HepG2 (cell line): Measurements from ENCODE around the gene PTPN14. TPM values are rescaled to one million over a fixed set of nuclear protein-coding genes. Genes with fewer than 3 reads are reported as not detected.

ENCODE experiments used
- ATAC-seq: fragments of 200-7000 bp; cut with Tn5 transposase; 3 replicates; pipeline ENCODE4 v1.9.1; 2020; ENCODE audit warnings: mild to moderate bottlenecking, moderate library complexity
- BruUV-seq: library from RNA; stranded (reverse); fragments of 400-500 nt; replicated peaks from 2 replicates; lab custom pipeline; 2021; lab: Mats Ljungman, UMichigan
- CTCF ChIA-PET: fragments of 300-600 bp; formaldehyde crosslinking; extraction: SDS; loops from one replicate; lab custom pipeline; 2021; ENCODE audit warnings: low total read pairs, inconsistent platforms, low intra/inter-chr PET ratio; lab: Yijun Ruan, JAX
- POLR2A ChIA-PET: fragments of 350-600 bp; sonication (Branson Sonifier 250); formaldehyde crosslinking; loops from one replicate; lab custom pipeline; 2020; ENCODE audit warnings: antibody characterized with exemption, inconsistent platforms; lab: Yijun Ruan, JAX
- DNase-seq: peaks from one replicate; pipeline ENCODE4 v3.0.0-alpha.2; 2015; ENCODE audit warnings: low spot score
- FAIRE-seq: peaks from 3 replicates; lab custom pipeline; 2011; peaks lifted over from hg19 to GRCh38; lab: Jason Lieb, UNC
- H2AFZ ChIP-seq: one replicate; pipeline ENCODE4 v1.6.1; 2011; ENCODE audit warnings: low read length, inconsistent platforms
- H3K27ac ChIP-seq: fragments of 300-600 bp; 3 replicates; pipeline ENCODE4 v1.8.0; 2011; ENCODE audit warnings: mixed run types, mild to moderate bottlenecking, mixed read lengths, low read length, inconsistent platforms; ENCODE audit not compliant: insufficient read depth; ENCODE audit errors: extremely low read length
- H3K27me3 ChIP-seq, 2 experiments: fragments of 200-600 bp in 1 of 2; 2 replicates in 1 of 2; 3 replicates in 1 of 2; pipeline versions ENCODE4 v1.6.0 to v1.8.0; 2011; ENCODE audit warnings: low read length in 2 of 2, mild to moderate bottlenecking in 2 of 2, moderate library complexity in 2 of 2, inconsistent platforms in 1 of 2; ENCODE audit not compliant: insufficient read depth in 2 of 2, control insufficient read depth in 1 of 2
- H3K36me3 ChIP-seq, 2 experiments: fragments of 200-600 bp in 1 of 2; replicated peaks in 1 of 2; 2 replicates in 1 of 2; 3 replicates in 1 of 2; pipeline versions ENCODE4 v1.5.1 to v1.8.0; 2011; ENCODE audit warnings: low read length in 2 of 2, inconsistent platforms in 1 of 2; ENCODE audit not compliant: insufficient read depth in 2 of 2, control insufficient read depth in 1 of 2
- H3K4me1 ChIP-seq: 2 replicates; pipeline ENCODE4 v1.5.1; 2012; ENCODE audit warnings: low read length, inconsistent platforms; ENCODE audit not compliant: insufficient read depth
- H3K4me2 ChIP-seq: 2 replicates; pipeline ENCODE4 v1.6.0; 2011; ENCODE audit warnings: low read depth, low read length, inconsistent platforms
- H3K4me3 ChIP-seq, 3 experiments: fragments of 200-600 bp in 1 of 3; sonication (generic), shearing (Covaris generic) in 1 of 3; replicated peaks in 1 of 3; 2 replicates each; pipeline ENCODE4 v1.5.1; 2011 to 2016; ENCODE audit warnings: low read length in 3 of 3, inconsistent platforms in 2 of 3, low read depth in 2 of 3, mild to moderate bottlenecking in 2 of 3, control low read depth in 1 of 3, mixed read lengths in 1 of 3; ENCODE audit not compliant: insufficient read depth in 1 of 3
- H3K79me2 ChIP-seq: one replicate; pipeline ENCODE4 v1.6.1; 2011; ENCODE audit warnings: low read length, inconsistent platforms; ENCODE audit not compliant: insufficient read depth
- H3K9ac ChIP-seq: 2 replicates; pipeline ENCODE4 v1.6.0; 2011; ENCODE audit warnings: mild to moderate bottlenecking, low read depth, low read length, inconsistent platforms; ENCODE audit not compliant: insufficient read depth
- H3K9me3 ChIP-seq: 2 replicates; pipeline ENCODE4 v1.5.1; 2012; ENCODE audit warnings: mild to moderate bottlenecking, low read length
- H4K20me1 ChIP-seq: 2 replicates; pipeline ENCODE4 v1.6.0; 2011; ENCODE audit warnings: inconsistent platforms, mild to moderate bottlenecking, low read length, moderate library complexity; ENCODE audit not compliant: insufficient read depth
- CBX2 ChIP-seq, 2 experiments: fragments of 200-600 bp in 1 of 2; sonication (generic); formaldehyde crosslinking in 1 of 2; IDR thresholded peaks; 2 replicates each; pipeline versions ENCODE4 v1.7.0 to v1.8.1; 2018 to 2022; ENCODE audit warnings: low read depth in 2 of 2, low read length in 1 of 2, mild to moderate bottlenecking in 1 of 2, missing genetic modification reagents in 1 of 2
- GTF3A ChIP-seq: sonication (generic); formaldehyde crosslinking; conservative IDR thresholded peaks from 2 replicates; pipeline ENCODE4 v1.4.0; 2020; ENCODE audit warnings: mild to moderate bottlenecking, missing genetic modification reagents
- KIAA2018 ChIP-seq: sonication (generic); formaldehyde crosslinking; IDR thresholded peaks from 2 replicates; pipeline ENCODE4 v1.5.0; 2020; ENCODE audit warnings: mild to moderate bottlenecking, missing genetic modification reagents, borderline replicate concordance
- MTA1 ChIP-seq: sonication (generic); formaldehyde crosslinking; IDR thresholded peaks from 2 replicates; pipeline ENCODE4 v1.4.0; 2020; ENCODE audit warnings: missing genetic modification reagents, mild to moderate bottlenecking, borderline replicate concordance
- MZF1 ChIP-seq: sonication (generic); formaldehyde crosslinking; IDR thresholded peaks from 2 replicates; pipeline ENCODE4 v1.8.1; 2023; ENCODE audit warnings: mild to moderate bottlenecking, missing genetic modification reagents, borderline replicate concordance
- NFIC ChIP-seq: IDR thresholded peaks from 2 replicates; pipeline ENCODE4 v1.6.1; 2012; ENCODE audit warnings: mild to moderate bottlenecking, low read length, inconsistent platforms
- NKX3-1 ChIP-seq: sonication (generic); formaldehyde crosslinking; IDR thresholded peaks from 2 replicates; pipeline ENCODE4 v1.5.0; 2020; ENCODE audit warnings: missing genetic modification reagents
- RNF219 ChIP-seq: sonication (generic); formaldehyde crosslinking; IDR thresholded peaks from 2 replicates; pipeline ENCODE4 v1.5.0; 2020; ENCODE audit warnings: mild to moderate bottlenecking, missing genetic modification reagents
- RXRA ChIP-seq: sonication (generic); formaldehyde crosslinking; IDR thresholded peaks from 2 replicates; pipeline ENCODE4 v1.5.1; 2020; ENCODE audit warnings: missing genetic modification reagents
- SALL1 ChIP-seq: sonication (generic); formaldehyde crosslinking; IDR thresholded peaks from 2 replicates; pipeline ENCODE4 v1.8.0; 2022; ENCODE audit warnings: mild to moderate bottlenecking, missing genetic modification reagents
- ZC3H4 ChIP-seq: sonication (generic); formaldehyde crosslinking; IDR thresholded peaks from 2 replicates; pipeline ENCODE4 v1.4.0; 2020; ENCODE audit warnings: missing genetic modification reagents, borderline replicate concordance
- ZFP90 ChIP-seq: sonication (generic); formaldehyde crosslinking; IDR thresholded peaks from 2 replicates; pipeline ENCODE4 v1.8.0; 2022; ENCODE audit warnings: missing genetic modification reagents, mild to moderate bottlenecking, inconsistent platforms, borderline replicate concordance
- ZNF207 ChIP-seq: fragments of 450-650 bp; IDR thresholded peaks from 2 replicates; pipeline ENCODE4 v1.6.1; 2016; ENCODE audit warnings: antibody characterized with exemption, borderline replicate concordance
- ZNF780A ChIP-seq: sonication (generic); formaldehyde crosslinking; IDR thresholded peaks from 2 replicates; pipeline ENCODE4 v1.8.0; 2022; ENCODE audit warnings: mild to moderate bottlenecking, missing genetic modification reagents, moderate library complexity
- ZNF839 ChIP-seq: sonication (generic); formaldehyde crosslinking; IDR thresholded peaks from 2 replicates; pipeline ENCODE4 v1.4.0; 2020; ENCODE audit warnings: missing genetic modification reagents, mild to moderate bottlenecking, borderline replicate concordance
- WGBS: methylation state at CpG from one replicate; pipeline ENCODE4 v1.1.6; 2017; ENCODE audit warnings: low lambda C conversion rate; 5-methylcytosine and 5-hydroxymethylcytosine counted together
- in situ Hi-C: cut with HindIII; loops from 2 replicates; pipeline ENCODE4 v1.10.0; 2017; ENCODE audit warnings: low pct_unique_long_range_greater_than_20kb; ENCODE audit not compliant: extremely low pct_ligation_motif_present
- intact Hi-C: fragments of 100-400 bp; cut with micrococcal nuclease; formaldehyde crosslinking; loops from one replicate; pipeline ENCODE4 v1.10.0; 2022; ENCODE audit not compliant: unreplicated experiment
- polyA plus RNA-seq, 8 experiments: library from polyadenylated mRNA; depleted of rRNA in 3 of 8; stranded (reverse) in 7 of 8; unstranded in 1 of 8; fragments of >200 nt; fragmentation: Illumina TruSeq in 4 of 8; extraction: Trizol in 4 of 8; gene quantifications; 2 replicates each; pipeline versions ENCODE4 v1.2.1 to v1.2.3, GENCODE V29; 2011 to 2016; ENCODE audit warnings: low read depth in 4 of 8, missing spikeins in 1 of 8, mixed read lengths in 1 of 8; ENCODE audit not compliant: insufficient read depth in 1 of 8
- total RNA-seq, 5 experiments: library from RNA; depleted of rRNA; stranded (reverse); fragments of >200 nt; fragmentation: Illumina TruSeq; extraction: Trizol; gene quantifications; 2 replicates each; pipeline ENCODE4 v1.2.3, GENCODE V29; 2016; ENCODE audit warnings: low read depth in 1 of 5

Gene PTPN14
- total and polyA plus RNA-seq, 2 of the 13 experiments (the other 11 are each of a cell fraction or from before 2014, with no cell fraction given), result 3.9 to 4.7 TPM

GRCh38 chr1:214377886-214378285, 173.5 kb downstream of the PTPN14 start:
- CTCF ChIA-PET, result no interaction called here
- no peak for TF ChIP-seq NFIC
- TF ChIP-seq ZNF780A (CRISPR knock-in tag), result no peak
- no peak for TF ChIP-seq CBX2 (IDR thresholded peaks at IDR 0.05; ENCODE audit: low read depth, low read length)
- TF ChIP-seq CBX2 (CRISPR knock-in tag; IDR thresholded peaks at IDR 0.05; ENCODE audit: low read depth), result no peak
- TF ChIP-seq RNF219 (CRISPR knock-in tag), result no peak
- TF ChIP-seq MTA1, result no peak
- no peak for TF ChIP-seq NKX3-1 (CRISPR knock-in tag)
- TF ChIP-seq RXRA (CRISPR knock-in tag), result no peak
- TF ChIP-seq MZF1 (CRISPR knock-in tag), result no peak
- TF ChIP-seq SALL1 (CRISPR knock-in tag), result no peak
- no peak for TF ChIP-seq ZC3H4 (CRISPR knock-in tag)
- TF ChIP-seq KIAA2018 (CRISPR knock-in tag), result no peak
- no peak for TF ChIP-seq ZFP90 (CRISPR knock-in tag)
- no peak for TF ChIP-seq ZNF207
- no peak for TF ChIP-seq GTF3A
- TF ChIP-seq ZNF839, result no peak

More at GRCh38 chr1:214377886-214378285, 173.5 kb downstream of the PTPN14 start:
- 94% methylated on average over 9 of the region's 9 CpGs for WGBS
- H3K9me3 ChIP-seq, result no peaks in the 10 kb centered on the region
- no peak overlapping the region for H3K4me3 ChIP-seq
- no peak for ATAC-seq
- no TSS peak for BruUV-seq
- DNase-seq, result no peak
- intact Hi-C loops (no loop called here), in situ Hi-C loops (no loop called here)
- POLR2A ChIA-PET, result no interaction called here
- H3K27ac ChIP-seq, result no peak overlapping the region
- FAIRE-seq, result no peak
- H3K4me1 ChIP-seq, result no peaks in the 10 kb centered on the region
- no peak overlapping the region for H3K4me2 ChIP-seq
- H3K36me3 ChIP-seq, result peaks cover 1 to 3% of the 10 kb centered on the region in 2 experiments; a peak in 3 of 5 replicates
- H3K27me3 ChIP-seq, result no peaks in the 10 kb centered on the region
- no peaks in the 10 kb centered on the region for H4K20me1 ChIP-seq
- H2AFZ ChIP-seq, result no peak overlapping the region
- no peak overlapping the region for H3K9ac ChIP-seq
- no peaks in the 10 kb centered on the region for H3K79me2 ChIP-seq
